HG02840 (cell line): ENCODE results near the gene MTOR.
"Not testable (repeated sequence)": the region's sequence is repeated elsewhere in the genome, so short reads cannot be mapped to it uniquely, and the experiment has no call there.

Experiments used
- ATAC-seq: cut with Tn5 transposase; IDR thresholded peaks from one replicate; pipeline ENCODE4 v1.9.1; 2021; ENCODE audit warnings: mild to moderate bottlenecking, moderate library complexity, moderate number of reproducible peaks; ENCODE audit not compliant: unreplicated experiment, low FRiP score

The MTOR gene

GRCh38 chr1:11187494-11187893, 74.9 kb downstream of the MTOR start:
- ATAC-seq = no peak

- ATAC-seq = no peak
These were observed 75.4 kb downstream of the MTOR start for GRCh38 chr1:11187000-11187399.

GRCh38 chr1:11184973-11185372, 77.4 kb downstream of the MTOR start:
- no peak for ATAC-seq

- no peak for ATAC-seq
These were observed 79.5 kb downstream of the MTOR start for GRCh38 chr1:11182884-11183283.

- no peak for ATAC-seq
These were observed 82.0 kb downstream of the MTOR start for GRCh38 chr1:11180342-11180744.

GRCh38 chr1:11179749-11180148, 82.6 kb downstream of the MTOR start:
- ATAC-seq = not testable (repeated sequence)

- no peak for ATAC-seq
These were observed 83.2 kb downstream of the MTOR start for GRCh38 chr1:11179125-11179524.

- no peak for ATAC-seq
These were observed 84.0 kb downstream of the MTOR start for GRCh38 chr1:11178021-11179015.

GRCh38 chr1:11176081-11176706, 86.2 kb downstream of the MTOR start:
- no peak for ATAC-seq

- ATAC-seq = no peak
These were observed 86.9 kb downstream of the MTOR start for GRCh38 chr1:11175461-11175860.

GRCh38 chr1:11174261-11174942, 87.9 kb downstream of the MTOR start:
- ATAC-seq = no peak

- ATAC-seq = no peak
These were observed 92.2 kb downstream of the MTOR start for GRCh38 chr1:11170102-11170501.

- no peak for ATAC-seq
These were observed 93.1 kb downstream of the MTOR start for GRCh38 chr1:11169202-11169601.

- no peak for ATAC-seq
These were observed 93.6 kb downstream of the MTOR start for GRCh38 chr1:11168731-11169130.

- ATAC-seq = not testable (repeated sequence)
These were observed 95.6 kb downstream of the MTOR start for GRCh38 chr1:11166744-11167143.

GRCh38 chr1:11162752-11163151, 99.6 kb downstream of the MTOR start:
- not testable (repeated sequence) for ATAC-seq

GRCh38 chr1:11158720-11159321, 103.5 kb downstream of the MTOR start:
- no peak for ATAC-seq

GRCh38 chr1:11158291-11158690, 104.1 kb downstream of the MTOR start:
- ATAC-seq = no peak

GRCh38 chr1:11157867-11158266, 104.5 kb downstream of the MTOR start:
- no peak for ATAC-seq

GRCh38 chr1:11157394-11157793, 105.0 kb downstream of the MTOR start:
- ATAC-seq = no peak

- ATAC-seq = no peak
These were observed 105.4 kb downstream of the MTOR start for GRCh38 chr1:11156963-11157362.
